Measurements from ENCODE around the gene STX11. TPM values are rescaled to one million over a fixed set of nuclear protein-coding genes. Genes with fewer than 3 reads are reported as not detected.

The STX11 gene
- total RNA-seq (10 to 100 TPM; 34.8 to 76.0 (median 52.0) TPM), polyA plus RNA-seq (10 to 100 TPM in 1 of 3 donors, 1 to 10 TPM in 2; 5.9 to 14.4 (median 9.3) TPM)
- long read RNA-seq, donor 1, transcript STX11-201 (2 exons, 1,926 nt) = major isoform, 7 of 7 reads
- long read RNA-seq, donor 1, partial matches to known transcripts = 0 of 7 reads
- long read RNA-seq, donor 1, other reads (novel, unspliced or antisense) = 0 of 7 reads
- long read RNA-seq, donor 2, transcript STX11-201 (2 exons, 1,926 nt) = major isoform, 6 of 6 reads
- long read RNA-seq, donor 2, partial matches to known transcripts = 0 of 6 reads
- long read RNA-seq, donor 2, other reads (novel, unspliced or antisense) = 0 of 6 reads

- Histone ChIP-seq H3K27ac (peak within 1 kb of the TSS; percentile 87 to 97 (median 94)), H3K4me1 (peaks cover 0 to 52% (median 44%) of the 10 kb centered on the region in 6 donors), H3K27me3 (replicated peaks in 1 of 7) (no peaks in the 10 kb centered on the region), H3K9me3 (no peaks in the 10 kb centered on the region), H3K36me3 (peaks cover 0 to 14% (median 0%) of the 10 kb centered on the region in 6 donors), H3K4me3 (peak within 1 kb of the TSS; percentile 32 to 91 (median 82))
- peak in 2 of 11 experiments; percentile 1 to 18 for TF ChIP-seq CTCF (IDR thresholded peaks at IDR 0.05 in 8 of 11, conservative IDR thresholded peaks at IDR 0.05 in 3 of 11)
- peak in 2 of 3 donors; percentile 25 to 57 for TF ChIP-seq POLR2A (IDR thresholded peaks at IDR 0.05)
- peak; percentile 82 to 85 (median 85) for TF ChIP-seq POLR2AphosphoS5 (IDR thresholded peaks at IDR 0.05)
- peak; percentile 95 for DNase-seq
- WGBS, 5 donors = 1 to 2% (median 1%) methylated on average over 15 to 93 of the region's 93 CpGs
- intact Hi-C loops (cut with DNase I; ENCODE audit: low total_unique reads) = loop anchor here (10.0 kb wide), 1 partner anchor 65 kb away; no protein-coding TSS in a partner anchor
Observed at GRCh38 chr6:144149894-144150709, at the start of gene STX11. Gene STX11 (plus strand): TSS chr6:144150517. CDS start chr6:144186628, 36,111 bp downstream.

- Histone ChIP-seq H3K4me1 (peaks cover 0 to 8% (median 0%) of the 10 kb centered on the region in 6 donors), H3K36me3 (no peaks in the 10 kb centered on the region), H3K4me3 (no peak overlapping the region), H3K27ac (no peak overlapping the region), H3K9me3 (no peaks in the 10 kb centered on the region), H3K27me3 (replicated peaks in 1 of 7) (no peaks in the 10 kb centered on the region)
- 81 to 92% (median 91%) methylated on average over 4 of the region's 4 CpGs for WGBS, 5 donors
- TF ChIP-seq CTCF (IDR thresholded peaks at IDR 0.05 in 8 of 11, conservative IDR thresholded peaks at IDR 0.05 in 3 of 11) = no peak
- TF ChIP-seq POLR2A (IDR thresholded peaks at IDR 0.05) = no peak
- no peak for DNase-seq
- intact Hi-C loops (cut with DNase I; ENCODE audit: low total_unique reads) = loop anchor here (5.0 kb wide), 2 partner anchors 114 to 179 kb away; no protein-coding TSS in a partner anchor
Observed at GRCh38 chr6:144103026-144103563, 47.2 kb upstream of the STX11 start.

GRCh38 chr6:144104488-144104887 lies 45.8 kb upstream of the STX11 start:
- no peak for TF ChIP-seq POLR2AphosphoS5 (IDR thresholded peaks at IDR 0.05)
- 53 to 68% (median 55%) methylated on average over 4 of the region's 4 CpGs for WGBS, 5 donors
- Histone ChIP-seq H3K4me3 (no peak overlapping the region), H3K27me3 (replicated peaks in 1 of 7) (no peaks in the 10 kb centered on the region), H3K36me3 (no peaks in the 10 kb centered on the region), H3K4me1 (peaks cover 0 to 8% (median 0%) of the 10 kb centered on the region in 6 donors), H3K9me3 (no peaks in the 10 kb centered on the region), H3K27ac (no peak overlapping the region)
- no peak for DNase-seq
- intact Hi-C loops (cut with DNase I; ENCODE audit: low total_unique reads) = loop anchor here (5.0 kb wide), 2 partner anchors 113 to 178 kb away; no protein-coding TSS in a partner anchor

- Histone ChIP-seq H3K4me3 (no peak overlapping the region), H3K36me3 (no peaks in the 10 kb centered on the region), H3K9me3 (no peaks in the 10 kb centered on the region), H3K27ac (no peak overlapping the region), H3K27me3 (replicated peaks in 1 of 7) (no peaks in the 10 kb centered on the region), H3K4me1 (peaks cover 0 to 8% (median 0%) of the 10 kb centered on the region in 6 donors)
- WGBS, 5 donors = 0% methylated on average over 2 of the region's 2 CpGs
- intact Hi-C loops (cut with DNase I; ENCODE audit: low total_unique reads) = loop anchor here (5.0 kb wide), 3 partner anchors 112 to 377 kb away; no protein-coding TSS in a partner anchor
- DNase-seq = no peak
- TF ChIP-seq CTCF (IDR thresholded peaks at IDR 0.05 in 8 of 11, conservative IDR thresholded peaks at IDR 0.05 in 3 of 11) = peak; percentile 35 to 83 (median 69)
- TF ChIP-seq POLR2AphosphoS5 (IDR thresholded peaks at IDR 0.05) = no peak
Observed at GRCh38 chr6:144104898-144105487, 45.3 kb upstream of the STX11 start.

Data from spleen (tissue), 13 donors.